ENCODE measurements around the gene TAMALIN.

GRCh38 chr12:52023976-52024688 lies 17.4 kb downstream of the TAMALIN start:
- no peak for TF ChIP-seq REST (IDR thresholded peaks at IDR 0.05; ENCODE audit: insufficient read depth in 1 of 2, low read depth in 2 of 2, low read length in 2 of 2)
- TF ChIP-seq TAF1 (IDR thresholded peaks at IDR 0.05; ENCODE audit: borderline replicate concordance, insufficient read depth, low read length): no peak
- TF ChIP-seq POLR2AphosphoS5 (IDR thresholded peaks at IDR 0.05; ENCODE audit: low read depth, low read length): no peak
- no peak for TF ChIP-seq SIN3A (IDR thresholded peaks at IDR 0.05; ENCODE audit: borderline replicate concordance, insufficient read depth, low read length)
- TF ChIP-seq FOXP2 (optimal IDR thresholded peaks at IDR 0.05; ENCODE audit: borderline replicate concordance, extremely low read depth, extremely low read length, insufficient read depth): no peak
